GM19238 (cell line): ENCODE data around the gene IL11.
"Not testable (repeated sequence)": the region's sequence is repeated elsewhere in the genome, so short reads cannot be mapped to it uniquely, and the experiment has no call there.

ENCODE experiments used
- DNase-seq: peaks from one replicate; pipeline ENCODE4 v3.0.0; 2011; ENCODE audit warnings: low spot score; ENCODE audit not compliant: insufficient read length

IL11 gene

DNA sequence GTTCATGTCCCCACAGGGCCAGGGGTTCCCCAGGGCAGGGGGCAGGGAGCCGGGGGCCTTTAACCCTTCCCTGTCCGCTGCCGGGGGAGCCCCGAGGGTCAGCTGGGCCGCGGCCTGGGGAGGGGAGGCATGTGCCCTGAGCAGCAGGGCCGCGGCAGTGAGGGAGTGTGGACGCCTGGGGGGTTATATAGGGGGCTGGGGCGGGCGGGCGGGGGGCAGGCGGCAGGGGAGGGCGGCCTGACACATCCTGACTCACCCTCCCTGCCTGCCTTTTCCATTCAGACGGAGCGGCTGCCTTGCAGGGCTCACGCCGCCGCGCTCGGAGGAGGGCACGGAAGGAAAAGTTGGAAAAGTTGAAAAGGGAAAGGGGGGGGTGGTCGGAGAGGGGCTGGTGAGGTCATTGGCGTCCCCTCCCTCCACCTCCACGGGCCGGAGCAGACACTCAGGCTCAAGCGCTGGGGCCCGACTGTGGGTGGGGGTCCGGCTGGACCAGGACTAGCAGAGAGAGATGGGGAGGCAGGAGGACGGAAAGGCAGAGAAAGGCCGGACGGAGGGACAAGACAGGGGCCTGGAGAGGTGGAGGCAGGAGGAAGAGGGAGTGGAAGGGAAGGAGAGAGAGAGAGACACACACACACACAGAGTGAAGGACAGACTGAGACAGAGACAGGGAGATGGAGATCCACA is at the start of gene IL11:
TSS of gene IL11 (minus strand) at position 159 of the 684 bp plus-strand sequence. CDS start at position 6, 153 bp downstream.
- DNase-seq, result no peak

DNA sequence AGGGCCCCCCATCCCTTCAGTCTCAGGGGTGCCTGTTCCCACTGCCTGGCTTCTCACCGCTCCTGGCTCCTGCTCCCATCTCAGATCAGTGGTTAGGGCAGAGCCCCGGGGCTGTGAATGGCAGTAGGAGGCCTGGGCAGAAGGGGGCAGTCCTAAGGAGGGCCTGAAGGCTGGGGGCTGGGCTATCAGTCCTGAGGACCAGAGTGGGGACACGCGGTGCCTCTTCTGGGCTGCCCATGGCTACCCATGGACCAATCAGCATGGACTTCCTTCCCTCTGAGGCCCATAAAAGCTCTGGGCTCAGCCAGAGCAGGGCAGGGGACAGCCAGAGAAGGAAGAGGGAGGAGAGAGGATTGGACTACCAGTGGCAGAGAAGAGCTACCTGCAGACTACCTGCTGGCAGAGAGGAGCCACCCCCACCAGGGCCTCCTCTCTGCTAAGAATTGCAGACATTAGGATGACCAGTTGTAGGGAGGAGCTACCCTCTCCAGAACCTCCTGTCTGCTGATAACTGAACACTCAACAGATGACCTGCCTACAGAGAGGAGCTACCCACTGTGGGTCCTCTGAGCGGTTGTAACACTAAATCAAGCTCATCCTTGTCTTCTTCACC is 49.5 kb upstream of the IL11 start:
- DNase-seq, result no peak

DNA sequence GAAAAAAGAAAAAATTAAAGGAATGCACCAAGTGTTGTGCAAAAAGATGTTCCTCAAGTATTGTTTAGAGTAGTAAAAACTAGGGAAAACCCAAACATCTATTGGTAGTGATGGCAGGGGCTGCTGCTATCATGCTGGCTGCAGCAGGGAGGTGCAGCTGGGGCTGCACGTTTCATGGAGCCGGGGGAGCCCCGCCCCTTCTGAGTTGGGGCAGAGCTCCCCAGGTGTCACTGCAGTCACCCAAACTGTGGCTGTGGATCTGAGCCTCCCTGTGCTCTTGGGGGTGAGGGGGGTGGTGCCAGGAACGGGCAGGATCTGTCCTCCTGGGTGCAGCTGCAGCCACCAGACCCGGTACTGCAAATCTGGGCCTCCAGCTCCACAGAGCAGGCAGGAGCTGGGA is 48.8 kb upstream of the IL11 start:
- no peak for DNase-seq

DNA sequence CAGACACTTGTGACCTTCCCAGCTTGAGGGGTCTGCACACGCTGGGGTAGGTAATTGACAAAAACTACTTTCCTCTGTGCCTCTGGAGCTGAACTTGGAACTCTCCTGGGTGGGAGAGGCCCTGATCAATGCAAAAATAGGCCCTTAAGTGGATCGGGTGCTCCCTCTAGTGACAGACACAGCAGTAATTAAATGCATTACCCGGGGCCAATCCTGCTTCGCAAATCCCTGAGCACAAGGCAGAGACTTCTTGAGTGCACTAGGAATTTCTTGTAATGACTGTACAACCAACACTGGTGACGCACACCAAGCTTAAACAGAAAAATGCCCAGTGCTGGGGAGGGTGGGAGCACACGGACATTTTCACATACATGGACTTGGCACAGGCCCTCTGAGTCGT is 47.9 kb upstream of the IL11 start:
- DNase-seq, result no peak

DNA sequence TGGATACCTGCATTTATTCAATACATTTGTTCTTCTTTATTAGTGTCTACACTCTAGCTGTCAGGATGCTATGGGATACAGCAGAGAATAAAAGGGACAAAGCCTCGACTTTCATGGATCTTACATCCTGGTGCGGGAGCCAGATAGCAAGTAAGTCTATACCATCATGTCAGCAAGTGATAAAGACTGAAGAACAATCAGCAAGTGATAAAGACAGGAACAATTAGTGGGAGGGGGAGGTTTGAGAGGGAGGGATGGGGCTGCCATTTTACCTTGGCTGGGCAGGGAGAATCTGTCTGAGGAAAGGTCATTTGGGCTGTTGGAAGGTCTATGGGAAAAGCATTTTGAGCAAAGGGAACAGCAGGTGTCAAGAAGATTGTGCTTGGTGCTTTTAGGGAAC is 39.9 kb upstream of the IL11 start:
- DNase-seq, result no peak

DNA sequence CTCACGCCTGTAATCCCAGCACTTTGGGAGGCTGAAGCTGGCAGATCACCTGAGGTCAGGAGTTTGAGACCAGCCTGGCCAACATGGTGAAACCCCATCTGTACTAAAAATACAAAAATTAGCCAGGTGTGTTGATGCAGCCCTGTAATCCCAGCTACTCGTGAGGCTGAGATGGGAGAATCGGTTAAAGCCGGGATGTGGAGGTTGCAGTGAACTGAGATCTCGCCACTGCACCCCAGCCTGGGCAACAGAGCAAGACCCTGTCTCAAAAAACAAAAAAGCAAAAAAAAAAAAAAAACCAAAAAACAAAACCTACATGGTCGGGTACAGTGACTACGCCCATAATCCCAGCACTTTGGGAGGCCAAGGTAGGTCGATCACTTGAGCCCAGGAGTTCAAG is 38.9 kb upstream of the IL11 start:
- DNase-seq, result not testable (repeated sequence)

DNA sequence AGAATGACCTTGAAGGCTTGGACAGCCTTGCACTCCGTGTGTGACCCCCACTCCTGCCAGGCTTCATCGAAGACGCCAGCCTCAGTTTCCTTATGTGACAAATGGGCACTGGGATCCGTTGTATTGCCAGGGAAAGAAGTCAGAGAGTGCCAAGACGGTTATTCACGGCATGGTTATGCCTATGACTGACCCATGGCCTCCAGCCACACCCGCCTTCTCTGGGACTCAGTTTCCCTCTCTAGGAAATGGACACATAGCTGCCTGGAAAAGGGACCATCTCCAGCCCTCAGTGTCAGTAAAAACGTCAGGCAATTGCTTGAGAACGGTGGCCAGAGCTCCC is 38.2 kb upstream of the IL11 start:
- DNase-seq, result no peak

DNA sequence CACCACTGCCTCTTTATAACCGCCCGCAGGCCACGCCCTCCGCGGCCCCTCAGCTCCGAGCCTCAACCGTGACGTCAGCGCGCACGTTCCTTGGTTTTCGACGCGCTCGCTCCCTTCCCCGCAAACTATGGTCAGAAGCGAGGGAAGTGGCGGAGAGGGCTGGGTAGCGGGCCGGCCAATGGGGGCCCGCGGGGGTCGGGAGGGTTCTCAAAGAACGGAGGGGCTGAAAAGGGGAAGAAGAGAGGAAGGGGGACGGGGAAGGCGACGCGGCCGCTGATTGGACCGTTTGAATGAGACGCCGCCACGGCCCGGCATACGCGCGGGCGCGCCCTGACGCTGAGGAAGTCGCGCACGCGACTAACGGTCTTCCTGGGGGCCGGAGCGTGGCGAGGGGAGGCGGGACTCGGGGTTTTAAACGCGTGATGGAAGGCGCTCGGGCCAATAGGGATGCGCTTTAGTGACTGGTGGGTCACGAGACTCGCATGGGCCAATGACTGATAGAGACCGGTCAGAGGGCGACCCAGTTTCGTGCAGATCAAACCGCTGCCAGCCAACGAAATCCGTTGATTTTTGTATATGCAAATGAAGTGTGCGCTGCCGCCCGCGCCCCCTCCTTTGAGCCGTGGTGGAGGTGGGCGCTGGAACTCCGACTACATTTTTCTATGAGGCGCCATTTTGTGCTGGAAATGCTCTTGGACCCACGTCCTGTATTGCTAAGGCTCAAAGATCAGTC is 37.7 kb upstream of the IL11 start:
- peak; percentile 99 for DNase-seq

DNA sequence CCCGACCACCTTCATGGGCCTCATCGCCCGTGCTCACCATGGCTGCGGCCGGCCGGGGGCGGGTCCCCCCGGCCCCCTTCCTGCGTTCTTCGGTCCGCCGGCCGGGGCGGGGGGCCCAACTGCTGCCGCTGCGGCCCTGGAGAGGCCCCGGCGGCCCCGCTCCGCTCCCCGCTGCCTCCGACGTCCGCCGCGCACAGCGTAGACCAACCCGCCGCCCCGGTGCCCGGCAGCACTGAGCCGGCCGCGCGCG is 37.2 kb upstream of the IL11 start, which contains the start of gene UBE2S:
TSS of gene UBE2S (minus strand) at position 239 of the 250 bp plus-strand sequence. CDS start at position 40, 199 bp downstream.
- not testable (repeated sequence) for DNase-seq

DNA sequence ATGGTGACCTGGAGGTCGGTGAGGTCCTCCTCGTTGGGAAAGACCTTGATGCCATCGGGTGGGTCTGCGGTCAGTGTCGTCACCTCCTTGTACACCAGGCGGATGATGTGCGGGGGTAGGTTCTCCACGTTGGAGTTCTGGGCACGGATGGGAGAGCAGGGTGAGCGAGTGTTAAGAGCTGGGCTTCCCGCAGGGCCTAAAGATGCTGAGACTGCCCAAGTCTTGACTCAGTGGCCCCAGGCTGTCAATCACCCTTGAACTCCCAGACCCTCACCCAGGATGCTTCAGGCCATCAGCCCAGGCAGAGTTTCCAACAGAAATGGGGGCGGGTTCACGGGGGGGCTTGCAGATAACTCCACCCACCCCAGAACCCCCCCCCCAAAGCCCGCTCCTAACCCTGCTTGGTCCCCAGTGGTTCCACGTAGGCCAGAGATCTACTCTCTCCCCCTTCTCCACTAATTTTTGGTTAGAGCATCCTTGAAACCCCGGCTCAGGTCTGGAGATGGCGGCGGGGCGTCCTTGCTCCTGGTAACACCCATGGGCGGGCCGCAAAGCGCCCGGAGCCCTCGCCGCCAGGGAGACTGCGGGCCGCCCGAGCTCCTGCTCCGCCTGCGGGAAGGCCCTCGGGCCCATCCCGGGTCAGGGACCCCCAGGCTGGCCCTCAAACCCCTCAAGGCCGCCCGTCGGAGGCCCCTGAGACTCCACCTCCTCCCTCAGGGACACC is 36.7 kb upstream of the IL11 start:
- peak; percentile 54 for DNase-seq

DNA sequence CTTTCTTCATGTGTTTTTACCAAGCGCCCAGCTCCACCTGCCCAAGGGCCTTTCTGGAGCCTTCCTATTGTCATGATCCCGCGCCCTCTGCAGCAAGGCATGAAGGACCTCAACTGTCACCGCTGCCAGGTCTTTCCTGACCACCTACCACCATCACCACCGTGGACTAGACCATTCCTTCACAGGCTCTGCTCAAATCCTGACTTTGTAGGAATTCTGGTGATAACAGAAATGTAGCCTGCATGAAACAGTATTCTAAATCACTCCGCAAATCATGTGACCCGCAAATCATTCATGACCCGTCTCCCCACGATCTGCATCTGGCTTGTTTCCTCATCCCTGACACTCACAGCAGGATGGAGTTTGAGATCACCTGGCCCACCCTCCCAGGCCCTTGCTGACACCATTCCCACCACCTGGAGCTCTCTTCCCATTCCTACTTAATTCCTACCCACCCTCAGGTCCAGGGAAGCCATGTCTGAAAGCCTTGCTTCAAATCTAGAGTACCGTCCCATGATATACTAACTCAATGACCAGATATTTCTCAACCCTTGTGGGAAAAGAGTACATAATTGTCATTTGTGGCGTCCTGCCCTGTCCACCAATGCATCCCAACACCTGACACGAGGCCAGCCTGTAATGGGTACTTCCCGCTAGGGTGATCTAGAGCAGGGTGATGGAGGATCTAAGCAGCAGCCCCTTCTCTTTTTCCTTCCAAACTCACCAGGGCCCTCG is 36.0 kb upstream of the IL11 start:
- DNase-seq, result no peak

DNA sequence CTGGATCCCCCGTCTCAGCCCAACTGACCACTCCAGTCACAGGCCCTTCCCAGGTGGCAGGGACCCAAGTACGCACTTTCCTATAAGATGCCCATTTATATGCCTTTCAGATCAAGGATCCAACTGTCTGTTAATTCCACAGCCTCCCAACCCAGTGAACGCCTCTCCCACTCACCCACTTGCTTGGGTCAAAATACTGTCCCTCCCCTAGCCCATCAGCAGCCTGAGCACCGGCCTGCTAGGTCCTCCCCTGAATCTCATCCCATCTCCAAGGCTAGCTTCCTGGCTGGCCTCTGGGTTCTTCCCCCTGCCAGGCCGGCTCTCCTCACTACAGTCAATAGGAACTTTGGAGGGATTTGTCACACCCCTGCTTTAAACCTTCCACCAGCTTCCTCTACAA is 35.4 kb upstream of the IL11 start:
- no peak for DNase-seq

DNA sequence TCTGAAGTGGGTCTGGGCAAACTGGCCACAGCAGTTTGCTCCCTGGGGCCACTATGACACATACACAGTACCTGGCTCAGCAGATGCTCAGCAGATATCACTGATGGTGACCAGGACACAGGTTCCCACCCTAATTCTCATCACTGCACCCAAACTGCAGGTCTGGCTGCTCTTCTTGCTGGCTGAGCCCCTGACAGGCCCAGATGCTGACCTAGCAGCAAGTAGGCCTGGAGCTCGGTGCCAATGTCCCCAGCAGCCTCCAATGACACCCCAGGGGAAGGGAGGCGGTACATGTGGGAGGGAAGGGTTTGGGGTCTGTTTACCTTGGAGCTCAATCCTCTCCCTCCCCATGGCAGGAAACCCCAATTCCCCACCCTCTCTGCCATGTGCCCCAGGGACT is 32.2 kb upstream of the IL11 start:
- no peak for DNase-seq

DNA sequence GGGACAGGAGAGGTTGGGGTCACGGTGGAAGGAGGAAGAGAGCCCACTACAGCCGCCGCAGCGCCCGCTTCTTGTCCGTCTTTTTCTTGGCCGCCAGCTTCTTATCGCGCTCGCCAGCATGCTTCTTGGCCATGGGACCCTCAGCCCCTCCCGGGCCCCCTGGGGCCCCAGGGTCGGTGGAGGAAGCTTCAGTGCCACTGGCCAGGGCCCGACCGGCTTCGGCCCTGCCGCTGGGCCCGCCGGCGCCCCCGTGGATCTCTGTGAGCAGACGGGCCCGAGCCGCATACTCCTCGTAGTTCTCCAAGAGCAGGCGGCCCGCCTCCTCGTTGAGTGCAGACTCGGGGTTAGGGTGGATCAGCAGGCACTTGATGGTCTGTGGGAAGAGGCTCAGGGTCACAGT is 31.1 kb upstream of the IL11 start:
- not testable (repeated sequence) for DNase-seq

DNA sequence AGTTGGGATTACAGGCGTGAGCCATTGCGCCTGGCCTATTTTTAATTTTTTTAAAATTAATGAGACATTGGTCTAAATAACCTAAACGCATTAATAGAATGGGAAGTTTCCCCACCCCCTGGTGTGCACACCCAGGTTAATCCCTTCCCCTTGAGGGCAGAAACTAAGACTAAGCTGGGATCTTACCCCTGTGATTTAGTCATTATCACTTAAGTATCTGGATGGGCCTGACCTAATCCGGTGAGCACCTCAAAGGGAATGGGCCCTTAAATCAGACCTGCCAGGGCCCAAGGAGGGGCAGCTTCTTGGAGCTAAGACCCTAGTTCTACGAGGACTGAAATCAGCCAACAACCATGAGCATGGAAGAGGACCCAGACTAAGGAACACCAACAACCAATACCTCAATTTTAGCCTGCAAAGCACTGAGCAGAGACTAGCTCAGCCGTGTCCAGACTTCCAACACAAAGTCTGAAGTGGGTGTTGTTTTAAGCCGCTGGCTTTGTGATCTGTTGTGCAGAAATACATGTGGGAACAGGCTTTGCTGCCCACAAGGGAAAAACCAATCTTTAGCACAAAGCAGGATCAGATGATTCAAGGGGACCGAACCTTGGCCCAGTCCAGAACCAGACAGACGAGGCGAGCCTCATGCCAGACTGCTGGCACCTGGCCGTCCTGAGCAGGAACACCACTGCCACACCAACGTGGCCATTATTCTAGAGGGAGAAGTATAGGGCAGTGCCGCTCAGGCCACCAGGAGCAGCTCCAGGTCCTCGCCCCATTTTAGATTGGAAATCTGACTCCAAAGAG is 30.2 kb upstream of the IL11 start:
- no peak for DNase-seq

DNA sequence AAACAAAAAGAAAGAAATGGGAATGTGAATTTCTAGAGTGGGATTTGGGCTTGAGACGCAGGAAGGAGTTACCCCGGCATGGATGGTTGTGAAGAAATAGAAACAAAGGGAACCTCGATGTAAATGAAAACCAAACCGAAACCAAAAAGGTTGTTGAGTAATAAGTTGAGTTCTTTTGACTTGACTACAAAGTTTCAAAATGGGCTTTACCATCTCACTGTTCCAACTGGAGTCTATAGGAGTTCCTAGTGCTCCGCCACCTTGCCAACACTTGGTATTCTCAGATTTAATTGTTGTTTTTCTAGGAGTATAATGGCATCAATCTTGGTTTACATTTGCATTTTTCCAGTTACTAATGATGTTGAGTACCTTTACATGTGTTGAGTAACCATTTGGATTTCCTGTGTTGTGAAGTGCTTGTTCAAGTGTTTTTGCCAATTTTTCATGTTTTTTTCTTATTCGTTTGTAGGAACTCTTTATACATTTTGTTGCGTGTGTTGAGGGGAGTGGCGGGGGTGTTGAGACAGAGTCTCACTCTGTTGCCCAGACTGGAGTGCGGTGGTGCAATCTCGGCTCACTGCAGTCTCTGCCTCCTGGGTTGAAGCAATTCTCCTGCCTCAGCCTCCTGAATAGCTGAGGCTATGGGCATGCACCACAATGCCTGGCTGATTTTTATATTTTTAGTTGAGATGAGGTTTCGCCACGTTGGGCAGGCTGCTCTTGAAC is 28.1 kb upstream of the IL11 start:
- DNase-seq, result no peak

DNA sequence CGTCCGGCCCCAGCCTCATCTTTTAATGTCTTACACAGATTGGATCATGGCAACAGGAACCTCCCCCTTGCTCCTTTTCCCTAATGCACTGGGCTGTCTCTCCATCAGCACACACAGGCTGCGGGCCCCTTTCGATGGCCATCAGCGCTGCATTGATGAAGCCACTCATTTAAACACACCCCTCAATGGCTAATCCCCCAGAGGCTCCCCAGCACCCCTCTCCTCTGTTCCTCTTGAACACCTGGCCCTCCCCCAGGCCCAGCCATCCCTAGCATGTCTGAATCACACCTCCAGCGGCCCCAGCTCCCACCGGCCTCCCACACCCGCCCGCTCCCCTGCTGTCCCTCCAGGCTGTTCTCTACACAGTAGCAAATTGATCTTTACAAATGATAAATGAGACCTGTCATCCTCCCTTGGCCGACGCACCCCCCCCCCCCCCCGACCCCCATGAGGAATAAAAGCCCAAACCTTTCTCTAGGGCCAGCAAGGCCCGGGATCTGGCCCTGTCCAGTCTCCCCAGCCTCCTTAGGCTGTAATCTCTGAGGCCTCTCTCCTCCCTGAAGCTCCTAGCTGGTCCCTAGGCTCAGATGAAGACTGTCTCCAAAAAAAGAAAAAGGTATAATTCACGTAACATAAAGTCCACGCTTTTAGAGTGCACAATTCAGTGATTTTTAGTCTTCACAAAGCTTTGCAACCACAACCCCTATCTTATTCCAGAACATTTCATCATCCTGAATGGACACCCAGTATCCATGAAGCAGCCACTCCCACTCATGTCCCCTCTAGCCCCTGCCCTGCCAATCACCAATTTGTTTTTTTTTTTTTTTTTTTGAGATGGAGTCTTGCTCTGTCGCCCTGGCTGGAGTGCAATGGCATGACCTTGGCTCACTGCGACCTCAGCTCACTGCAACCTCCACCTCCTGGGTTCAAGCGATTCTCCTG is 22.8 kb upstream of the IL11 start:
- no peak for DNase-seq

DNA sequence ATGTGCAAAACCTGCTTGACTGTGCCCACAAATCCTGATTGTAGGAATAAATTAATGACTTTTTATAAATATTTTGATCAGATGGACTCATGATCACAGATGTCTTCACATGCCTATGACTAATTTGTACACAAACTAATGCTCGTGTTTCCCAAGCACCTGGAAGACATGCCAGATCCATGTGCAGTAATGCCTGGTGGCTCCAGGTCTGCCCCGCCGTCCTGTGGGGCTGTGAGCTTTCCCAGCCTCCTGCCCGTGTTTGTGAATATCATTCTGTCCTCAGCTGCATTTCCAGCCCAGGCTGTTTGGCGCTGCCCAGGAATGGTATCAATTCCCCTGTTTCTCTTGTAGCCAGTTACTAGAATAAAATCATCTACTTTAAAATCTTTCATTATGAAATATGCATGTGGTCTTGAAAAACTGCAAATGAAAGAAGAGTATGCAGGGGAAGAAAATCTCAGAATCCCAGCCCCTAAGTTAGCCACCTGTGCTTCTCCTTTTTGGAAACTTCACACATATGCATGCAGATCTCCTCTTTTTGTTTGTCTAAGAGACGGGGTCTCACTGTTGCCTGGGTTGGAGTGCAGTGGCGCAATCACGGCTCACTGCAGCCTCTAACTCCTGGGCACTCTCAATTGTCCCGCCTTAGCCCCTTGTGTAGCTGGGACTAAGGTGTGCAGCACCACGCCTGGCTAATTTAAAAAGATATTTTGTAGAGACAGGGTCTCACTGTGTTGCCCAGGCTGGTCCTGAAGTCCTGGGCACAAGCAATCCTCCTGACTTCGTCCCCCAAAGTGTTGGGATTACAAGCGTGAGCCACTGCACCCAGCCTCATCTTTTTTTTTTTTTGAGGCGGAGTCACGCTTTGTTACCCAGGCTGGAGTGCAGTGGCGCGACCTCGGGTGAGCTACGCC is 21.7 kb upstream of the IL11 start:
- DNase-seq, result no peak
